Vagina (tissue), 2 donors: ENCODE results near the gene GDPD4.

Experiments used
- CTCF ChIP-seq, 3 experiments: fragments of 450-650 bp in 2 of 3; fragments of 200-600 bp in 1 of 3; sonication (generic) in 1 of 3; IDR thresholded peaks; one replicate each; pipeline ENCODE4 v1.5.1; 2017 to 2019; ENCODE audit warnings: antibody characterized with exemption in 3 of 3, mild to moderate bottlenecking in 2 of 3, moderate library complexity in 2 of 3
- POLR2A ChIP-seq, 2 donors: fragments of 450-650 bp; IDR thresholded peaks; one replicate each; pipeline ENCODE4 v1.6.1; 2017; ENCODE audit warnings: antibody characterized with exemption in 2 of 2, mild to moderate bottlenecking in 2 of 2, moderate library complexity in 2 of 2

- no peak for TF ChIP-seq CTCF (IDR thresholded peaks at IDR 0.05)
- no peak for TF ChIP-seq POLR2A (IDR thresholded peaks at IDR 0.05)
Measured at GRCh38 chr11:77345621-77346020, 44.1 kb upstream of the GDPD4 start.
